ENCODE measurements around the gene TMEM185B. TPM values are rescaled to one million over a fixed set of nuclear protein-coding genes. Genes with fewer than 3 reads are reported as not detected.
"Not testable (repeated sequence)": the region's sequence is repeated elsewhere in the genome, so short reads cannot be mapped to it uniquely, and the experiment has no call there.

TMEM185B gene
- polyA plus RNA-seq (ENCODE audit: insufficient read length in 10 of 10): 10 to 100 TPM; 11.2 to 17.7 (median 15.3) TPM
- long read RNA-seq, donor 1, transcript TMEM185B-201 (1 exons, 2,131 nt): major isoform, 18 of 18 reads
- long read RNA-seq, donor 1, partial matches to known transcripts: 0 of 18 reads
- long read RNA-seq, donor 1, other reads (novel, unspliced or antisense): 0 of 18 reads
- long read RNA-seq, donor 2, transcript TMEM185B-201 (1 exons, 2,131 nt): major isoform, 7 of 7 reads
- long read RNA-seq, donor 2, partial matches to known transcripts: 0 of 7 reads
- long read RNA-seq, donor 2, other reads (novel, unspliced or antisense): 0 of 7 reads
- long read RNA-seq, donor 3: 0 reads
- long read RNA-seq, donor 4, transcript TMEM185B-201 (1 exons, 2,131 nt): major isoform, 16 of 16 reads
- long read RNA-seq, donor 4, partial matches to known transcripts: 0 of 16 reads
- long read RNA-seq, donor 4, other reads (novel, unspliced or antisense): 0 of 16 reads
- long read RNA-seq, donor 5, transcript TMEM185B-201 (1 exons, 2,131 nt): major isoform, 25 of 25 reads
- long read RNA-seq, donor 5, partial matches to known transcripts: 0 of 25 reads
- long read RNA-seq, donor 5, other reads (novel, unspliced or antisense): 0 of 25 reads
- long read RNA-seq, donor 6, transcript TMEM185B-201 (1 exons, 2,131 nt): major isoform, 26 of 26 reads
- long read RNA-seq, donor 6, partial matches to known transcripts: 0 of 26 reads
- long read RNA-seq, donor 6, other reads (novel, unspliced or antisense): 0 of 26 reads
- long read RNA-seq, donor 7, transcript TMEM185B-201 (1 exons, 2,131 nt): major isoform, 13 of 13 reads
- long read RNA-seq, donor 7, partial matches to known transcripts: 0 of 13 reads
- long read RNA-seq, donor 7, other reads (novel, unspliced or antisense): 0 of 13 reads
- long read RNA-seq, donor 8, transcript TMEM185B-201 (1 exons, 2,131 nt): major isoform, 8 of 8 reads
- long read RNA-seq, donor 8, partial matches to known transcripts: 0 of 8 reads
- long read RNA-seq, donor 8, other reads (novel, unspliced or antisense): 0 of 8 reads
- long read RNA-seq, donor 9, transcript TMEM185B-201 (1 exons, 2,131 nt): major isoform, 5 of 5 reads
- long read RNA-seq, donor 9, partial matches to known transcripts: 0 of 5 reads
- long read RNA-seq, donor 9, other reads (novel, unspliced or antisense): 0 of 5 reads

DNA sequence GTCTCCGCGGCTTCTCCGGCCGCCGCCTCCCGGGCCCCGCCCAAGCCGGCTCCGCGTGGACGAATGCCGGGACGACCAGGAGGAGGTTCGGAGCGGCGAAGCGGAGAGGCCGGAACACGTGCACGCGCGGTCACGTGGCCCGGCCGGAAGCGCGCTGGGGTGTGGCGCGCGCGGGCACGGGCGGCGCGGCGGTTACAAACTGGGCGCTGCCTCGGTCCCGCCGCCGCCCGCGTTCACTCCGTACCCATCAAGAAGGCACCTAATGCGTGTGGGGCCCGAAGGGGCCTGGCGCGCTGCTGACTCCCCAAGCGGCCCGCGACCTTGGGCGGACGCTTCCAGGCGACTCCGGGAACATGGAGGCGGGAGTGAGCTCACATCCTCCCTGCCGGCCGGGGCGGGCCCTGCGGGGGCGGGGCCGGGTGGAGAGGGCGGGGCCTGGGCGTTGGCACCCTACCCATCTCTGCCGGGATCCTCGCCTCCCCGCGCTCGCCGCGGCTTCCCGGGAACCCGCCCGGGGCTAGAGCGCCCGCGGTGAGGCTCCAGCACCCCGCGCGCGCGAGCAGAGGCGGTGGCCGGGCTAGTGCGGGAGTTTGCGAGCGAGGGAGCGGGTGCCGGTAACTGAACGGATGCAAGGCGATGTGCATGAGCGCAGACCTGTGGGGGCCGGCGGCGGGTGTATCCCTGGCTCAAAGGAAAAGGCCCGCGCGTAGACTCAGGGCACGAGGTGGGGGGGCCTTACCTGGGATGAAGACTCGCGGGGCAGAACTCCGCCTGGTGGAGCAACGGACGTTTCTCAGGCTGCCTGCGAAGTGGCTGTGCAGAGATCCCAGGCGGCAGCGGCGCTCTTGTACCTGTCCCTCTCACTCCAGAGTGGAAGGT lies at the start of gene TMEM185B:
Gene TMEM185B, minus strand, starts transcription at position 367 of the 879 bp plus-strand sequence. CDS start 424 bp downstream, outside the sequence.
- DNase-seq: peak; percentile 80 to 96 (median 86)

- no peak for DNase-seq
These were observed 48.6 kb upstream of the TMEM185B start for GRCh38 chr2:120271711-120272379.

- DNase-seq: no peak
These were observed 46.6 kb upstream of the TMEM185B start for GRCh38 chr2:120269816-120270215.

DNA sequence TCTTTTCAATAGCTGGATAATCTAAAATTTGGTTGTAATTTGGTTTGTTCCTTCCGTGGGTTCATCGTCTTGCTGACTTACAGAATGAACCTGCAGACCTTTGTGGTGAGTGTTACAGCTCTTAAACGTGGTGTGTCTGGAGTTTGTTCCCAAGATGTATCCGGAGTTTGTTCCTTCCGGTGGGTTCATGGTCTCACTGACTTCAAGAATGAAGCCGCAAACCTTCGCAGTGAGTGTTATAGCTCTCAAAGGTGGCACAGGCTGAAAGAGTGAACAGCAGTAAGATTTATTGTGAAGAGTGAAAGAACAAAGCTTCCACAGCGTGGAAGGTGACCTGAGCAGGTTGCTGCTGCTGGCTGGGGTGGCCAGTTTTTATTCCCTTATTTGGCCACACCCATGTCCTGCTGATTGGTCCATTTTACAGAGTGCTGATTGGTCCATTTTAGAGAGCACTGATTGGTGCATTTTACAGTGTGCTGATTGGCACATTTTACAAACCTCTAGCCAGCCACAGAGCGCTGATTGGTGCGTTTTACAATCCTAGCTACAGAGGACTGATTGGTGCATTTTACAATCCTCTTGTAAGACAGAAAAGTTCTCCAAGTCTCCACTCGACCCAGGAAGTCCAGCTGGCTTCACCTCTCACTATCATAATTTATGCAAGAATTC lies 46.0 kb upstream of the TMEM185B start:
- no peak for DNase-seq

DNA sequence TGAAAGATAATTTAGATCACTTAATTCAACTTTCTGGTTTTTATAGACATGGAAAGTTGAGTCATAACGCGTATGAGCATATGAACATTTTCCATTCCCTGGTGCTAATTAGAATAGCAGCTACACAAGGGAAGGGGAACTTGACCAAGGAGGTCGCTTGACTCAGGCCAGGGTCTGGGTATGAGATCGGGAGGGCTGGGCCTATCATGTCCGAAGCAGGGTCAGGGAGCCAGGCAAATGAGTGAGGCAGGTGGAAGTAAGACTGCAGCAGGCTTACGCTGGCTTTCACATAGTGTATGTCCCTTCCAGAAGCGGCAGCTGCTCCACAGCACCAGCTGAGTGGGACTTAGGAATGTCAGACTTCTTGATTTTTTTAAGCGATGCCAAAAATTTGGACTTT lies 44.1 kb upstream of the TMEM185B start:
- peak in 2 of 3 donors; percentile 23 to 42 for DNase-seq

DNA sequence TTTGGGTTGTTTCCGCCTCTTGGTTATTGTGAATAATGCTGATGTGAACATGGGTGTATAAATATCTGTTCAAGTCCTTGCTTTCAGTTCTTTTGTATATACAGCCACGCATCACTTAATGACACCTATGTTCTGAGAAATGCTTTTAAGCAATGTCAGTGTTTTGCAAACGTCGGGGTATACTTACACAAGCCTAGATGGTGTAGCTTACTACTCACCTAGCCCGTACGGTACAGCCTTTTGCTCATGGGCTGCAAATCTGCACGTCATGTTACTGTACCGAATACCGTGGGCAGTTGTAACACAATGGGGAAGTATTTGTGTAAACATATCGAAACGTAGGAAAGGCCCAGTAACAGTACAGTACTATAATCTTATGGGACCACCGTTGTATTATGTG lies 41.8 kb upstream of the TMEM185B start:
- DNase-seq: no peak

GRCh38 chr2:120262761-120263428 lies 39.7 kb upstream of the TMEM185B start:
- no peak for DNase-seq

DNA sequence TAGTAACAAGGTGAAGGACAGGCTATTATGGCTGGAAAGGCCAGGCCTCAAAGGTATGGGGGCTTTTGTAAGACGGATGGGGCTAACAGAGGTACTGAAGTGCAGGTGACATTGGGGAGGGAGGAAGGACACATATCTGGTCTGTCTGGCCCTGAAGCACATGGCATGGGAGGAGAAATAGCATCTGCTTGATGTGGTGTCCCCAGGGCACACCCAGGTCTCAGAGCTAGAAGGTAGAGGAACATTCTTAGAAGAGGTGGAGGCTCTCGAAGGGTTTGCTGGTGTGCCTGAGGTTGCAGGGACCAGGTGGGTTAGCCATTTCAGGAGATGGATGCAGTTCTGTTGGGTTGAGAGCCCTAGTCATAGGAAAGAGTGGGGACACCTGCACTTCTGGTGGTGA lies 39.0 kb upstream of the TMEM185B start:
- no peak for DNase-seq

GRCh38 chr2:120261387-120262006 lies 38.3 kb upstream of the TMEM185B start:
- DNase-seq: no peak

- DNase-seq: no peak
These were observed 37.5 kb upstream of the TMEM185B start for GRCh38 chr2:120260736-120261135.

DNA sequence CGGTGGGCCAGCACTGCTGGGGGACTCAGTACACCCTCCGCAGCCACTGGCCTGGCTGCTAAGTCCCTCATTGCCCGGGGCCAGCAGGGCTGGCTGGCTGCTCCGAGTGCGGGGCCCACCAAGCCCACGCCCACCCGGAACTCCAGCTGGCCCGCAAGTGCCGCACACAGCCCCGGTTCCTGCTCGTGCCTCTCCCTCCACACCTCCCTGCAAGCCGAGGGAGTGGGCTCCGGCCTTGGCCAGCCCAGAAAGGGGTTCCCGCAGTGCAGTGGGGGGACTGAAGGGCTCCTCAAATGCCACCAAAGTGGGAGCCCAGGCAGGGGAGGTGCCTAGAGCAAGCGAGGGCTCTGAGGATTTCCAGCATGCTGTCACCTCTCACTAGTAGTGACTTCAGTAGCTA lies 36.7 kb upstream of the TMEM185B start:
- not testable (repeated sequence) for DNase-seq

DNA sequence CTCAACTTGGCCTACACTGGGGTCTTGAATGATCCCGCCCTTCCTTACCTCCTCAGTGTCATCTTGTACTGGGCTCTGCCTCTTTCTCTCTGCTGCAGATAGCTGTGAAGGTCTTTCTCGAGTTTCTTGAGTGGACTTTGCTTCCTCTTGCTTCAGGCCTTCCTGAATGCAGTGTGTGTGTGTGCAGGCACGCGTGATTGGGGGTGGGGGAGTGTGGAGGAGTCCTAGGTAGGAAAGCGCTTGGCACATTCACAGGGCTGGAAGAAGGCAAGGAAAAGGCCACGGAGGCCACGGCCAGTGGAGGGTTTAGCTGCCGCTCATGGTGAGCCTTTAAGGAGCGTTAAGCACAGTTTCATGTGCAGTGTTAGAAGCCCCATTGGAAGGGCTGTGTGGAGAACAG lies 35.0 kb upstream of the TMEM185B start:
- DNase-seq: no peak

DNA sequence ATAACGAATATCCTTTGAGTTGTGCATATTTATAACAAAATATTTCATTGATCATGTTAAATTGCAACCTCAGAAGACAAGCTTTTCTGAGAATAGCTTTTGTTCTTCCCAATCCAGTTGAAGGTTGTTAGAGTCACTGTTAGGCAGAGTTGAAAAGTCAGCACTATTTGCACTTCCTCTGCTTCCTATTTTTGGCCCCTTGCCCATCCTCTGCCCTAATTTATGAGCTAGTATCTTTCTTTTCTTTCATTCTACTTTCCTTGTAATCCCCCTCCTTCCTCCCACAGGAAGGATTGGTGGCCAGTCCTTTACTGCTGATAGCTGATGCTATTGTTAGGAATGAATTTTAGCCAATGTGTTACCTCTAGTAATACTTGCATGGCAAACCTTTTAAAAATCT lies 34.3 kb upstream of the TMEM185B start:
- no peak for DNase-seq

GRCh38 chr2:120256651-120257000 lies 33.4 kb upstream of the TMEM185B start:
- no peak for DNase-seq

GRCh38 chr2:120255986-120256650 lies 32.9 kb upstream of the TMEM185B start:
- no peak for DNase-seq

GRCh38 chr2:120255071-120255470 lies 31.9 kb upstream of the TMEM185B start:
- DNase-seq: no peak

GRCh38 chr2:120254178-120254577 lies 31.0 kb upstream of the TMEM185B start:
- DNase-seq: no peak

All from muscle of back (tissue), 13 donors.